Measurements from ENCODE around the gene NANS.
"Not testable (repeated sequence)": the region's sequence is repeated elsewhere in the genome, so short reads cannot be mapped to it uniquely, and the experiment has no call there.

Gene NANS

DNA sequence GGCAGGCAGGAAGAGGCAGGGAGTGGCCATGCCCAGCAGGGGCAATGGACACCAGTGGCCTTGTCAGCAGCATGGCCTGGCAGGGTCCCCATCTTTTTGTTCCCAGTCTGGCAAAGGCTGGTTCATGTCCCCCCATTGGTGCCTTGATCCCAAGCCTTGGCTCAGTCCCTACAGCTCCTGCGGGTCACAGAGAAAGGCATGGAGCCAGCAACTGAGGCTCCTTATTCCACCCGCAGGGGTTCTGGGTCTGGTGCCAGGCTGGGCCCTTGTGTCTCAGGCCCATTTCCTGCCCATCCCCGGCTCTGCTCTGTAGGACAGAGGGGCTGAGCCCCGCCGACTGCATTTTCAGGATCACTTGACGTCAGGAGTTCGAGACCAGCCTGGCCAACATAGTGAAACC lies 48.5 kb downstream of the NANS start:
- H3K4me3 ChIP-seq (ENCODE audit: low read depth, low read length): no peak overlapping the region
- no peak for DNase-seq (ENCODE audit: low read depth)
- TF ChIP-seq MAX (IDR thresholded peaks at IDR 0.05; ENCODE audit: low read depth, low read length): no peak
- TF ChIP-seq POLR2A (IDR thresholded peaks at IDR 0.05; ENCODE audit: extremely low read depth, insufficient read length): no peak
- TF ChIP-seq MYC (IDR thresholded peaks at IDR 0.05; ENCODE audit: low read depth, low read length): no peak
- TF ChIP-seq, protein P1, sequence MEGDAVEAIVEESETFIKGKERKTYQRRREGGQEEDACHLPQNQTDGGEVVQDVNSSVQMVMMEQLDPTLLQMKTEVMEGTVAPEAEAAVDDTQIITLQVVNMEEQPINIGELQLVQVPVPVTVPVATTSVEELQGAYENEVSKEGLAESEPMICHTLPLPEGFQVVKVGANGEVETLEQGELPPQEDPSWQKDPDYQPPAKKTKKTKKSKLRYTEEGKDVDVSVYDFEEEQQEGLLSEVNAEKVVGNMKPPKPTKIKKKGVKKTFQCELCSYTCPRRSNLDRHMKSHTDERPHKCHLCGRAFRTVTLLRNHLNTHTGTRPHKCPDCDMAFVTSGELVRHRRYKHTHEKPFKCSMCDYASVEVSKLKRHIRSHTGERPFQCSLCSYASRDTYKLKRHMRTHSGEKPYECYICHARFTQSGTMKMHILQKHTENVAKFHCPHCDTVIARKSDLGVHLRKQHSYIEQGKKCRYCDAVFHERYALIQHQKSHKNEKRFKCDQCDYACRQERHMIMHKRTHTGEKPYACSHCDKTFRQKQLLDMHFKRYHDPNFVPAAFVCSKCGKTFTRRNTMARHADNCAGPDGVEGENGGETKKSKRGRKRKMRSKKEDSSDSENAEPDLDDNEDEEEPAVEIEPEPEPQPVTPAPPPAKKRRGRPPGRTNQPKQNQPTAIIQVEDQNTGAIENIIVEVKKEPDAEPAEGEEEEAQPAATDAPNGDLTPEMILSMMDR (IDR thresholded peaks at IDR 0.05; ENCODE audit: low read depth, low read length): no peak

GRCh38 chr9:98107926-98108325 lies 51.4 kb downstream of the NANS start:
- DNase-seq (ENCODE audit: low read depth): peak; percentile 42
- no peak for TF ChIP-seq POLR2A (IDR thresholded peaks at IDR 0.05; ENCODE audit: extremely low read depth, insufficient read length)
- no peak for TF ChIP-seq MAX (IDR thresholded peaks at IDR 0.05; ENCODE audit: low read depth, low read length)
- TF ChIP-seq, protein P1 (IDR thresholded peaks at IDR 0.05; ENCODE audit: low read depth, low read length): no peak
- no peak for TF ChIP-seq MYC (IDR thresholded peaks at IDR 0.05; ENCODE audit: low read depth, low read length)
- no peak overlapping the region for H3K4me3 ChIP-seq (ENCODE audit: low read depth, low read length)

DNA sequence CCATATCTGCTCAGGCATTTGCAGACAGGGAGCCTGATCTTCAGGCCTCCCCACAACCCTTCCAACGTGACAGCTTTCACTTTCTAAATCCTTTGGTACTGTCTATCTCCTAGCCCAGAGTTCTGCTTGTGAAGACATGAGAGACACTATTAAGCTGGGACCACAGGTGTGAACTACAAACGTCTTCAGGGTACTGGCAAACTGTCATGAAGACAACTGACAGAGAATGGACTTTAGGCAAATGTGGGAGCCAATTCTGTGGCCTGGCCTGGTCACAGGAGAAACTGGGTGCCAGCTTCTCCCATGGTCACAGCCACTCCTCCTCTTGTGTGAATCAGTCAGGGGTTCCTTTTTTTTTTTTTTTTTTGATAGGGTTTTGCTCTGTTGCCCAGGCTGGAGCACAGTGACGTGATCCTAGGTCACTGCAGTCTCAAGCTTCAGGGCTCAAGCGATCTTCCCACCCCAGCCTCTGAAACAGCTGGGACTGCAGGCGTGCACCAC lies 52.0 kb downstream of the NANS start:
- peak; percentile 39 for DNase-seq (ENCODE audit: low read depth)
- H3K4me3 ChIP-seq (ENCODE audit: low read depth, low read length): no peak overlapping the region
- TF ChIP-seq MYC (IDR thresholded peaks at IDR 0.05; ENCODE audit: low read depth, low read length): no peak
- TF ChIP-seq, protein P1 (IDR thresholded peaks at IDR 0.05; ENCODE audit: low read depth, low read length): no peak
- TF ChIP-seq POLR2A (IDR thresholded peaks at IDR 0.05; ENCODE audit: extremely low read depth, insufficient read length): no peak
- TF ChIP-seq MAX (IDR thresholded peaks at IDR 0.05; ENCODE audit: low read depth, low read length): no peak

- no peak for TF ChIP-seq POLR2A (IDR thresholded peaks at IDR 0.05; ENCODE audit: extremely low read depth, insufficient read length)
- TF ChIP-seq MAX (IDR thresholded peaks at IDR 0.05; ENCODE audit: low read depth, low read length): no peak
- TF ChIP-seq, protein P1 (IDR thresholded peaks at IDR 0.05; ENCODE audit: low read depth, low read length): no peak
- no peak for TF ChIP-seq MYC (IDR thresholded peaks at IDR 0.05; ENCODE audit: low read depth, low read length)
- no peak overlapping the region for H3K4me3 ChIP-seq (ENCODE audit: low read depth, low read length)
- no peak for DNase-seq (ENCODE audit: low read depth)
Observed at GRCh38 chr9:98109052-98109451, 52.5 kb downstream of the NANS start.

- not testable (repeated sequence) for H3K4me3 ChIP-seq (ENCODE audit: low read depth, low read length); DNase-seq (ENCODE audit: low read depth)
Observed at GRCh38 chr9:98117097-98117496, 60.6 kb downstream of the NANS start.

DNA sequence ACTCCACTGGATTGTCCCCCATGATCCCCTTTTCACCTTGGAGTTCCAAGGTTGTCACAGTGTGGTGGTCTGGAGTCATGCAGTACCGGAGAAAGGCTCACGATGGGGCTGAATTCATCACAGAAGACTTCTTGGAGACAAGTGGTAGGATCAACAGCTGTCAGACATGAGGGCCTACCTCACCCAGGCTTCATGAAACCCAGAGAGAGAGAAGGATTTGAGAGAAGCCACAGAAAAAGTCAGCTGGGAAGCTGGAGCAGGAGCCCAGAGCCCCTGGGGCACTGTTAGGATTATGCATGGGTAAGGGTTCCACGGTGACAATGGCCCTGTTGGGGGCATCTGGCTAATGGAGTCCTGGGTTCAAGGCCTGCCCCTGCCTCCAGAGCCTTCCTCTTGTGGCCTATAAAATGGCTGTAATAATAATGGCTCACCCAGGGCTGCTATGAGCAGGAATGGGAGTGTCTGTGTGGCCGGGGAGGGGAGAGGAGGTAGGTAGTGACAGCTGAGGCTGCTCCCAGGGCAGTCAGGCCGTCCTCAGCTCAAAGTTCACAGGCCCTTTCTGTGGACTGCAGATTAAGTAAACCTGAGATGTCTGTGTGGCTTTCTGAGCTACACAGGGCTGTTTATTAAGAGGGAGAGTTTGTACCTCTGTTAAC lies 61.6 kb downstream of the NANS start:
- peak; percentile 83 for DNase-seq (ENCODE audit: low read depth)
- H3K4me3 ChIP-seq (ENCODE audit: low read depth, low read length): peak overlapping the region; percentile 82
- no peak for TF ChIP-seq POLR2A (IDR thresholded peaks at IDR 0.05; ENCODE audit: extremely low read depth, insufficient read length)
- TF ChIP-seq, protein P1 (IDR thresholded peaks at IDR 0.05; ENCODE audit: low read depth, low read length): peak; percentile 45
- TF ChIP-seq MYC (IDR thresholded peaks at IDR 0.05; ENCODE audit: low read depth, low read length): peak; percentile 17; the same call in 1 of the 2 replicates
- TF ChIP-seq MAX (IDR thresholded peaks at IDR 0.05; ENCODE audit: low read depth, low read length): 0 out of 2 replicates have a peak, but pooled peaks have one; percentile 22

All from NB4 (cell line).